Activated CD8-positive, alpha-beta memory T cell treated with anti-CD3 and anti-CD28 coated beads, Interleukin-2, amount 50 U/mL, for 4 hours (primary cell): Measurements from ENCODE around the gene RPP30.

Experiments used
- DNase-seq: peaks from one replicate; pipeline ENCODE4 v3.0.0-alpha.2; 2020

RPP30 gene

GRCh38 chr10:90947030-90947960, 75.5 kb downstream of the RPP30 start:
- DNase-seq: no peak
